Gastroesophageal sphincter (tissue), 4 donors: ENCODE measurements around the gene WDR20. TPM values are rescaled to one million over a fixed set of nuclear protein-coding genes. Genes with fewer than 3 reads are reported as not detected.
"Not testable (repeated sequence)": the region's sequence is repeated elsewhere in the genome, so short reads cannot be mapped to it uniquely, and the experiment has no call there.

Experiments
- ATAC-seq: fragments of 150-250 bp; one replicate; pipeline ENCODE4 v1.9.1; 2016; ENCODE audit warnings: mild to moderate bottlenecking, moderate library complexity
- H3K27ac ChIP-seq, 4 donors: fragments of 200-600 bp; sonication (generic) in 3 of 4; 1 replicate in 3 of 4; 2 replicates in 1 of 4; pipeline ENCODE4 v1.5.1; 2016 to 2019
- H3K27me3 ChIP-seq: fragments of 200-600 bp; sonication (generic); one replicate; pipeline ENCODE4 v1.5.1; 2019
- H3K36me3 ChIP-seq, 2 donors: fragments of 200-600 bp; sonication (generic); one replicate each; pipeline ENCODE4 v1.5.1; 2019; ENCODE audit warnings: control low read depth in 1 of 2
- H3K4me1 ChIP-seq, 3 donors: fragments of 200-600 bp; sonication (generic); 1 replicate in 2 of 3; 2 replicates in 1 of 3; pipeline ENCODE4 v1.5.1; 2016 to 2019; ENCODE audit warnings: control low read depth in 2 of 3
- H3K4me3 ChIP-seq, 2 donors: fragments of 200-600 bp; sonication (generic); one replicate each; pipeline ENCODE4 v1.5.1; 2019; ENCODE audit warnings: mild to moderate bottlenecking in 1 of 2, moderate library complexity in 1 of 2
- H3K9me3 ChIP-seq, 3 donors: fragments of 200-600 bp; sonication (generic); one replicate each; pipeline ENCODE4 v1.5.1; 2017 to 2019; ENCODE audit warnings: control low read depth in 2 of 3
- CTCF ChIP-seq, 4 experiments: fragments of 200-600 bp in 2 of 4; fragments of 450-650 bp in 2 of 4; sonication (generic) in 1 of 4; IDR thresholded peaks; one replicate each; pipeline ENCODE4 v1.5.1; 2017 to 2019; ENCODE audit warnings: antibody characterized with exemption in 4 of 4, mild to moderate bottlenecking in 2 of 4, moderate library complexity in 2 of 4
- EP300 ChIP-seq: sonication (generic); formaldehyde crosslinking; IDR thresholded peaks from one replicate; pipeline ENCODE4 v1.6.1; 2017; ENCODE audit warnings: antibody characterized with exemption, mild to moderate bottlenecking
- POLR2A ChIP-seq, 2 donors: fragments of 450-650 bp; IDR thresholded peaks; one replicate each; pipeline ENCODE4 v1.6.1; 2017; ENCODE audit warnings: antibody characterized with exemption in 2 of 2, mild to moderate bottlenecking in 2 of 2, moderate library complexity in 1 of 2
- POLR2AphosphoS5 ChIP-seq: sonication (generic); formaldehyde crosslinking; IDR thresholded peaks from one replicate; pipeline ENCODE4 v1.6.1; 2017; ENCODE audit warnings: antibody characterized with exemption
- WGBS, 2 donors: methylation state at CpG; one replicate each; pipeline ENCODE4 v1.1.5; 2018; ENCODE audit warnings: low coverage in 1 of 2; 5-methylcytosine and 5-hydroxymethylcytosine counted together
- total RNA-seq, 4 donors: library from RNA; depleted of rRNA; stranded (reverse); fragments of >200 nt; gene quantifications; one replicate each; pipeline ENCODE4 v1.1.0, GENCODE V29; 2016

Gene WDR20
- total RNA-seq, 4 donors from 2014 or later = 24.6 to 33.0 (median 28.9) TPM

- Histone ChIP-seq H3K27ac (no peak overlapping the region), H3K9me3 (no peaks in the 10 kb centered on the region), H3K4me3 (no peak overlapping the region), H3K36me3 (peaks cover 0 to 9% of the 10 kb centered on the region in 2 donors), H3K4me1 (peaks cover 0 to 25% (median 0%) of the 10 kb centered on the region in 3 donors), H3K27me3 (no peaks in the 10 kb centered on the region)
- ATAC-seq = no peak
- TF ChIP-seq POLR2A (IDR thresholded peaks at IDR 0.05) (no peak), EP300 (no peak), POLR2AphosphoS5 (no peak), CTCF (IDR thresholded peaks at IDR 0.05) (no peak)
- 80 to 98% methylated on average over 1 to 4 of the region's 4 CpGs for WGBS, 2 donors
These were observed 22.8 kb downstream of the WDR20 start for GRCh38 chr14:102162487-102162886.

GRCh38 chr14:102164241-102164641, 24.5 kb downstream of the WDR20 start:
- H3K9me3 ChIP-seq = no peaks in the 10 kb centered on the region
- no peak overlapping the region for H3K4me3 ChIP-seq
- no peaks in the 10 kb centered on the region for H3K27me3 ChIP-seq
- 87 to 93% methylated on average over 4 of the region's 4 CpGs for WGBS, 2 donors
- H3K36me3 ChIP-seq = peaks cover 0 to 8% of the 10 kb centered on the region in 2 donors
- peaks cover 0 to 25% (median 0%) of the 10 kb centered on the region in 3 donors for H3K4me1 ChIP-seq
- no peak for ATAC-seq
- no peak for TF ChIP-seq POLR2AphosphoS5
- TF ChIP-seq EP300 = no peak
- no peak for TF ChIP-seq POLR2A (IDR thresholded peaks at IDR 0.05)
- no peak for TF ChIP-seq CTCF (IDR thresholded peaks at IDR 0.05)
- H3K27ac ChIP-seq = no peak overlapping the region

- TF ChIP-seq POLR2A (IDR thresholded peaks at IDR 0.05) (no peak), EP300 (no peak), CTCF (IDR thresholded peaks at IDR 0.05) (no peak), POLR2AphosphoS5 (no peak)
- Histone ChIP-seq H3K27ac (no peak overlapping the region), H3K36me3 (peaks cover 0 to 6% of the 10 kb centered on the region in 2 donors), H3K4me1 (peaks cover 0 to 26% (median 0%) of the 10 kb centered on the region in 3 donors), H3K9me3 (no peaks in the 10 kb centered on the region), H3K4me3 (no peak overlapping the region), H3K27me3 (no peaks in the 10 kb centered on the region)
- WGBS, 2 donors = 79 to 94% methylated on average over 3 to 4 of the region's 4 CpGs
- ATAC-seq = no peak
These were observed 25.3 kb downstream of the WDR20 start for GRCh38 chr14:102164965-102165364.

GRCh38 chr14:102170061-102170460, 30.4 kb downstream of the WDR20 start:
- Histone ChIP-seq H3K4me3 (no peak overlapping the region), H3K9me3 (no peaks in the 10 kb centered on the region), H3K4me1 (peaks cover 0 to 22% (median 0%) of the 10 kb centered on the region in 3 donors), H3K27ac (no peak overlapping the region), H3K27me3 (no peaks in the 10 kb centered on the region), H3K36me3 (peaks cover 0 to 6% of the 10 kb centered on the region in 2 donors)
- no peak for ATAC-seq
- TF ChIP-seq POLR2A (IDR thresholded peaks at IDR 0.05) = no peak
- no peak for TF ChIP-seq POLR2AphosphoS5
- no peak for TF ChIP-seq CTCF (IDR thresholded peaks at IDR 0.05)
- no peak for TF ChIP-seq EP300
- WGBS, 2 donors = 92 to 94% methylated on average over 3 of the region's 3 CpGs

GRCh38 chr14:102171173-102172020, 31.7 kb downstream of the WDR20 start:
- Histone ChIP-seq H3K9me3 (no peaks in the 10 kb centered on the region), H3K4me3 (no peak overlapping the region), H3K27ac (no peak overlapping the region), H3K27me3 (no peaks in the 10 kb centered on the region), H3K36me3 (peaks cover 0 to 6% of the 10 kb centered on the region in 2 donors), H3K4me1 (peaks cover 0 to 17% (median 0%) of the 10 kb centered on the region in 3 donors)
- no peak for TF ChIP-seq EP300
- TF ChIP-seq POLR2A (IDR thresholded peaks at IDR 0.05) = no peak
- TF ChIP-seq POLR2AphosphoS5 = no peak
- no peak for TF ChIP-seq CTCF (IDR thresholded peaks at IDR 0.05)
- WGBS, 2 donors = 75 to 87% methylated on average over 4 of the region's 4 CpGs
- ATAC-seq = no peak

- not testable (repeated sequence) for H3K27ac ChIP-seq, H3K36me3 ChIP-seq, ATAC-seq, H3K9me3 ChIP-seq, H3K27me3 ChIP-seq, H3K4me3 ChIP-seq
- H3K4me1 ChIP-seq = peaks cover 0 to 13% (median 0%) of the 10 kb centered on the region in 3 donors
- no CpG with 5 or more reads among the region's 2 CpGs for WGBS, 2 donors
These were observed 32.2 kb downstream of the WDR20 start for GRCh38 chr14:102172021-102172272.

- not testable (repeated sequence) for ATAC-seq, H3K4me3 ChIP-seq, H3K36me3 ChIP-seq, H3K27me3 ChIP-seq, H3K27ac ChIP-seq, H3K9me3 ChIP-seq
- H3K4me1 ChIP-seq = peaks cover 0 to 13% (median 0%) of the 10 kb centered on the region in 3 donors
- no CpG with 5 or more reads among the region's 31 CpGs for WGBS, 2 donors
These were observed 33.0 kb downstream of the WDR20 start for GRCh38 chr14:102172721-102173120.
